GM23338 (cell line): Measurements from ENCODE around the gene ZNF444. TPM values are rescaled to one million over a fixed set of nuclear protein-coding genes. Genes with fewer than 3 reads are reported as not detected.

ENCODE experiments used
- ATAC-seq: fragments of 200-7000 bp; cut with Tn5 transposase; 3 replicates; pipeline ENCODE4 v1.9.1; 2020
- DNase-seq: peaks from one replicate; pipeline ENCODE4 v3.0.0-alpha.2; 2015; ENCODE audit warnings: low spot score
- H2AFZ ChIP-seq: fragments of 200-600 bp; sonication (generic); 2 replicates; pipeline ENCODE4 v1.8.0; 2016; ENCODE audit warnings: antibody characterized with exemption, mild to moderate bottlenecking, moderate library complexity
- H3F3A ChIP-seq: fragments of 200-600 bp; sonication (generic); replicated peaks from 2 replicates; pipeline ENCODE4 v1.8.0; 2017; ENCODE audit warnings: antibody characterized with exemption, mixed run types, low read depth
- H3K27ac ChIP-seq: fragments of 200-600 bp; sonication (generic); 2 replicates; pipeline ENCODE4 v1.6.1; 2016; ENCODE audit warnings: low read depth
- H3K27me3 ChIP-seq: fragments of 200-600 bp; sonication (generic); 2 replicates; pipeline ENCODE4 v1.8.0; 2016; ENCODE audit warnings: mild to moderate bottlenecking, mixed run types, moderate library complexity; ENCODE audit not compliant: insufficient read depth
- H3K36me3 ChIP-seq: fragments of 200-600 bp; sonication (generic); 2 replicates; pipeline ENCODE4 v1.8.0; 2016; ENCODE audit warnings: mild to moderate bottlenecking; ENCODE audit not compliant: insufficient read depth
- H3K4me1 ChIP-seq: fragments of 200-600 bp; sonication (generic); 2 replicates; pipeline ENCODE4 v1.8.0; 2016; ENCODE audit warnings: mild to moderate bottlenecking, moderate library complexity; ENCODE audit not compliant: insufficient read depth
- H3K4me2 ChIP-seq: fragments of 200-600 bp; sonication (generic); 2 replicates; pipeline ENCODE4 v1.7.1; 2017; ENCODE audit warnings: mixed run types
- H3K4me3 ChIP-seq: fragments of 200-600 bp; sonication (generic); 2 replicates; pipeline ENCODE4 v1.6.1; 2016; ENCODE audit warnings: mixed run types
- H3K79me2 ChIP-seq: fragments of 200-600 bp; sonication (generic); replicated peaks from 2 replicates; pipeline ENCODE4 v1.8.0; 2017; ENCODE audit warnings: mild to moderate bottlenecking; ENCODE audit not compliant: insufficient read depth
- H3K9me2 ChIP-seq: fragments of 200-600 bp; sonication (generic); 2 replicates; pipeline ENCODE4 v1.8.0; 2017; ENCODE audit not compliant: insufficient read depth
- H4K20me1 ChIP-seq: fragments of 200-600 bp; sonication (generic); replicated peaks from 2 replicates; pipeline ENCODE4 v1.8.0; 2017; ENCODE audit warnings: mild to moderate bottlenecking; ENCODE audit not compliant: insufficient read depth
- H3K27ac Mint-ChIP-seq: 2 replicates; pipeline ENCODE4 v1.8.0; 2020; ENCODE audit warnings: inconsistent platforms, mild to moderate bottlenecking, moderate library complexity, mixed read lengths
- H3K27me3 Mint-ChIP-seq: 3 replicates; pipeline ENCODE4 v1.8.0; 2022; ENCODE audit warnings: low read depth, mild to moderate bottlenecking, moderate library complexity, mixed read lengths, inconsistent platforms; ENCODE audit not compliant: insufficient read depth, poor library complexity
- H3K36me3 Mint-ChIP-seq: 3 replicates; pipeline ENCODE4 v1.8.0; 2021; ENCODE audit warnings: low read depth, mild to moderate bottlenecking, inconsistent platforms, moderate library complexity, mixed read lengths
- H3K4me1 Mint-ChIP-seq: 3 replicates; pipeline ENCODE4 v1.8.0; 2020; ENCODE audit warnings: mild to moderate bottlenecking, inconsistent platforms, mixed read lengths
- H3K4me3 Mint-ChIP-seq: 3 replicates; pipeline ENCODE4 v1.8.0; 2021; ENCODE audit warnings: moderate library complexity, mild to moderate bottlenecking, inconsistent platforms, mixed read lengths
- H3K9me3 Mint-ChIP-seq: 3 replicates; pipeline ENCODE4 v1.8.0; 2020; ENCODE audit warnings: moderate library complexity, mild to moderate bottlenecking, inconsistent platforms, mixed read lengths
- NANOG ChIP-seq: IDR thresholded peaks from 2 replicates; pipeline ENCODE4 v1.6.1; 2016; ENCODE audit warnings: antibody characterized with exemption, borderline replicate concordance
- REST ChIP-seq: IDR thresholded peaks from one replicate; pipeline ENCODE4 v1.6.1; 2018; ENCODE audit warnings: antibody characterized with exemption; ENCODE audit not compliant: unreplicated experiment
- STAT1 ChIP-seq: IDR thresholded peaks from one replicate; pipeline ENCODE4 v1.6.1; 2016; ENCODE audit warnings: antibody characterized with exemption; ENCODE audit not compliant: unreplicated experiment
- ZNF462 ChIP-seq: fragments of 250-450 bp; sonication (Bioruptor Pico); IDR thresholded peaks from 2 replicates; pipeline ENCODE4 v1.5.0; 2020; ENCODE audit warnings: mild to moderate bottlenecking, moderate library complexity
- polyA plus RNA-seq: library from polyadenylated mRNA; unstranded; fragments of >200 nt; fragmentation: Nextera tagmentation; extraction: Ambion mirVana; gene quantifications from 2 replicates; pipeline ENCODE4 v1.2.1, GENCODE V29; 2016
- total RNA-seq: library from RNA; depleted of rRNA; stranded (reverse); fragments of >200 nt; shearing (Covaris generic); gene quantifications from 2 replicates; pipeline ENCODE4 v1.2.3, GENCODE V29; 2014

ZNF444 gene
- total and polyA plus RNA-seq, 2 experiments from 2014 or later, result 25.1 to 58.5 TPM

GRCh38 chr19:56124578-56124977, 16.5 kb upstream of the ZNF444 start (continued):
- TF ChIP-seq REST (no peak), STAT1 (no peak), NANOG (no peak)

DNA sequence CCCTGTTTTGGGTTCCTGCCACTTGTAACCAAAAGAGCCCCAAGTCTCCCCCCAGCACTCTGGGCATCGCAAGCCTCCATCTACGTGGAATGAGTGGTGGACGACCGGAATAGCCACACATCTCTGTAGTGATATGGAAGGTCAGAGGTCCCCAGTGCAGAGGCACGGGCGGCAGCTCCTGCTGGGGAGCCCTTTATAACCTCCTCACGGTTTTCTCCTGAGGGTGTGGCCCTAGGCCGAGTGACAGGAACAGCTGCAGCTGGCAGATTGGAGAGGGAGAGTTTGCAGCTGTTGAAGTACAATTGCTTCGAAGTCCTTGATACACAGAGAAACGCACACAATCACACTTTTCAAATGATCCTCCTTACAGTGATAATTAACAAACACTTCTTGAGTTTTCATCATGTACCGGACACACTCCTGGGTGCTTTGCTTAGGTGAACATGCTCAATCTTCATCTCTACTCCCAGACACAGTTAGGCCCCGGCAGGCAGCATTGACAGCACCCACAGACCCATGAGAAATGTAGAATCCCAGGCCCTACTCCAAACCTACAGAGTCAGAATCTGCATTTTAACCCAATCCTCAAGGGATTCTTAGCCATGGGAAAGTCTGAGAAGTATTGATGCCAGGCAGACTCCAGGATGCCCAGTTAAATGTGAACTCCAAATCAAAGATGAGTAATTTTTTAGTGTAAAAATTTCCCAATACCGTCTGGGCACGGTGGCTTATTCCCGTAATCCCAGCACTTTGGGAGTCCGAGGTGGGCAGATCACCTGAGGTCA, 15.1 kb upstream of the ZNF444 start:
- no peak overlapping the region for H2AFZ ChIP-seq
- H3K4me2 ChIP-seq, result no peak overlapping the region
- TF ChIP-seq ZNF462 (CRISPR knock-in tag) (no peak), REST (no peak)
- H3K9me2 ChIP-seq, result no peaks in the 10 kb centered on the region
- Mint-ChIP-seq H3K4me1 (peaks cover 6% of the 10 kb centered on the region; the same call in 2 of the 3 replicates), H3K4me3 (peak overlapping the region; percentile 18; the same call in 1 of the 3 replicates), H3K27me3 (peaks cover 5% of the 10 kb centered on the region), H3K27ac (no peak overlapping the region), H3K9me3 (no peaks in the 10 kb centered on the region), H3K36me3 (no peaks in the 10 kb centered on the region; the same call in 2 of the 3 replicates)
- H3F3A ChIP-seq, result no peaks in the 10 kb centered on the region; the same call in 1 of the 2 replicates
- H4K20me1 ChIP-seq, result no peaks in the 10 kb centered on the region
- DNase-seq (no peak), ATAC-seq (no peak)
- H3K27ac ChIP-seq, result no peak overlapping the region
- peaks cover 7% of the 10 kb centered on the region; the same call in 1 of the 2 replicates for H3K4me1 ChIP-seq
- H3K79me2 ChIP-seq, result no peaks in the 10 kb centered on the region
- no peak overlapping the region for H3K4me3 ChIP-seq
- H3K36me3 ChIP-seq, result no peaks in the 10 kb centered on the region
- no peaks in the 10 kb centered on the region for H3K27me3 ChIP-seq
